Neural progenitor cell (in vitro differentiated cells): Measurements from ENCODE around the gene WDSUB1.

Source experiments
- EZH2 ChIP-seq: fragments of 200-600 bp; sonication (generic); IDR thresholded peaks from 2 replicates; pipeline ENCODE4 v1.6.1; 2017; ENCODE audit warnings: antibody characterized with exemption, mild to moderate bottlenecking, moderate library complexity
- EZH2phosphoT487 ChIP-seq: fragments of 200-600 bp; sonication (generic); IDR thresholded peaks from 2 replicates; pipeline ENCODE4 v1.6.1; 2017; ENCODE audit warnings: antibody characterized with exemption
- TF ChIP-seq, protein P1 (sequence below): fragments of 200-600 bp; sonication (generic); IDR thresholded peaks from 2 replicates; pipeline ENCODE4 v1.5.1; 2017; ENCODE audit warnings: antibody characterized with exemption, mild to moderate bottlenecking

DNA sequence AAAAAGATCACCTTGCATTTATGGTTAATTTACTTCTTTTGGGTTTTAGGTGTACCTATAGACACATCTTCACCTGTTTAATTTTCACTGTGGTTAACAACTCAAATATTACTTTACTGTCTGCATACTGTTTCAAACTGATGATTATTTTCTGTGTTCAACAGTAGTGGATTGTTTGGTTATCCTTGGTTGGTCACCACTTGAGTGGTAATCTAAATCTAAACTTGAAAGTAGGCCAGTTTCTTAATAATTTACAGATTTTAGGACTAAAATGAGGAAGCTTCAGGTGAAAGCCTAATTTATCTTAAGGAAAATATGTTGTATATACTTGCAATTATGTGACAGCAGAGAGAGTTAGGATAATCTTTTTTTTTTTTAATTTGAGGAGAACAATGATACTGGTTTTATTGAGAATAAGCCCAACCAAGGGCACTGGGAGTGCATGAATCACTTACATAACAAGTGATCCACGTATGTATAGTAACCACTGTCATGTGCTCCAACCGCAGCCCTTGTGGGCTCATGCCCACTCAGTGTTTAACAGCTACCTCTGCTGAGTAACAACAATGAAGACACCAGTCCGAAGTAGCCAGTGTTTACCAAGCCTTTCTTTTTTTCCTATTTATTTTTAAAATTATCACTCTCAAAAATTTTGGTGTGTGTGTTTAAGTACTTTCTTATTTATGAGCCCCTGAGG is 31.0 kb upstream of the WDSUB1 start:
- TF ChIP-seq, protein P1, sequence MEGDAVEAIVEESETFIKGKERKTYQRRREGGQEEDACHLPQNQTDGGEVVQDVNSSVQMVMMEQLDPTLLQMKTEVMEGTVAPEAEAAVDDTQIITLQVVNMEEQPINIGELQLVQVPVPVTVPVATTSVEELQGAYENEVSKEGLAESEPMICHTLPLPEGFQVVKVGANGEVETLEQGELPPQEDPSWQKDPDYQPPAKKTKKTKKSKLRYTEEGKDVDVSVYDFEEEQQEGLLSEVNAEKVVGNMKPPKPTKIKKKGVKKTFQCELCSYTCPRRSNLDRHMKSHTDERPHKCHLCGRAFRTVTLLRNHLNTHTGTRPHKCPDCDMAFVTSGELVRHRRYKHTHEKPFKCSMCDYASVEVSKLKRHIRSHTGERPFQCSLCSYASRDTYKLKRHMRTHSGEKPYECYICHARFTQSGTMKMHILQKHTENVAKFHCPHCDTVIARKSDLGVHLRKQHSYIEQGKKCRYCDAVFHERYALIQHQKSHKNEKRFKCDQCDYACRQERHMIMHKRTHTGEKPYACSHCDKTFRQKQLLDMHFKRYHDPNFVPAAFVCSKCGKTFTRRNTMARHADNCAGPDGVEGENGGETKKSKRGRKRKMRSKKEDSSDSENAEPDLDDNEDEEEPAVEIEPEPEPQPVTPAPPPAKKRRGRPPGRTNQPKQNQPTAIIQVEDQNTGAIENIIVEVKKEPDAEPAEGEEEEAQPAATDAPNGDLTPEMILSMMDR, result no peak
- TF ChIP-seq EZH2 (no peak), EZH2phosphoT487 (no peak)
